ENCODE measurements around the gene RNF17.
"Not testable (repeated sequence)": the region's sequence is repeated elsewhere in the genome, so short reads cannot be mapped to it uniquely, and the experiment has no call there.

RNF17 gene, protein sequence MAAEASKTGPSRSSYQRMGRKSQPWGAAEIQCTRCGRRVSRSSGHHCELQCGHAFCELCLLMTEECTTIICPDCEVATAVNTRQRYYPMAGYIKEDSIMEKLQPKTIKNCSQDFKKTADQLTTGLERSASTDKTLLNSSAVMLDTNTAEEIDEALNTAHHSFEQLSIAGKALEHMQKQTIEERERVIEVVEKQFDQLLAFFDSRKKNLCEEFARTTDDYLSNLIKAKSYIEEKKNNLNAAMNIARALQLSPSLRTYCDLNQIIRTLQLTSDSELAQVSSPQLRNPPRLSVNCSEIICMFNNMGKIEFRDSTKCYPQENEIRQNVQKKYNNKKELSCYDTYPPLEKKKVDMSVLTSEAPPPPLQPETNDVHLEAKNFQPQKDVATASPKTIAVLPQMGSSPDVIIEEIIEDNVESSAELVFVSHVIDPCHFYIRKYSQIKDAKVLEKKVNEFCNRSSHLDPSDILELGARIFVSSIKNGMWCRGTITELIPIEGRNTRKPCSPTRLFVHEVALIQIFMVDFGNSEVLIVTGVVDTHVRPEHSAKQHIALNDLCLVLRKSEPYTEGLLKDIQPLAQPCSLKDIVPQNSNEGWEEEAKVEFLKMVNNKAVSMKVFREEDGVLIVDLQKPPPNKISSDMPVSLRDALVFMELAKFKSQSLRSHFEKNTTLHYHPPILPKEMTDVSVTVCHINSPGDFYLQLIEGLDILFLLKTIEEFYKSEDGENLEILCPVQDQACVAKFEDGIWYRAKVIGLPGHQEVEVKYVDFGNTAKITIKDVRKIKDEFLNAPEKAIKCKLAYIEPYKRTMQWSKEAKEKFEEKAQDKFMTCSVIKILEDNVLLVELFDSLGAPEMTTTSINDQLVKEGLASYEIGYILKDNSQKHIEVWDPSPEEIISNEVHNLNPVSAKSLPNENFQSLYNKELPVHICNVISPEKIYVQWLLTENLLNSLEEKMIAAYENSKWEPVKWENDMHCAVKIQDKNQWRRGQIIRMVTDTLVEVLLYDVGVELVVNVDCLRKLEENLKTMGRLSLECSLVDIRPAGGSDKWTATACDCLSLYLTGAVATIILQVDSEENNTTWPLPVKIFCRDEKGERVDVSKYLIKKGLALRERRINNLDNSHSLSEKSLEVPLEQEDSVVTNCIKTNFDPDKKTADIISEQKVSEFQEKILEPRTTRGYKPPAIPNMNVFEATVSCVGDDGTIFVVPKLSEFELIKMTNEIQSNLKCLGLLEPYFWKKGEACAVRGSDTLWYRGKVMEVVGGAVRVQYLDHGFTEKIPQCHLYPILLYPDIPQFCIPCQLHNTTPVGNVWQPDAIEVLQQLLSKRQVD (N-terminal part only)

DNA sequence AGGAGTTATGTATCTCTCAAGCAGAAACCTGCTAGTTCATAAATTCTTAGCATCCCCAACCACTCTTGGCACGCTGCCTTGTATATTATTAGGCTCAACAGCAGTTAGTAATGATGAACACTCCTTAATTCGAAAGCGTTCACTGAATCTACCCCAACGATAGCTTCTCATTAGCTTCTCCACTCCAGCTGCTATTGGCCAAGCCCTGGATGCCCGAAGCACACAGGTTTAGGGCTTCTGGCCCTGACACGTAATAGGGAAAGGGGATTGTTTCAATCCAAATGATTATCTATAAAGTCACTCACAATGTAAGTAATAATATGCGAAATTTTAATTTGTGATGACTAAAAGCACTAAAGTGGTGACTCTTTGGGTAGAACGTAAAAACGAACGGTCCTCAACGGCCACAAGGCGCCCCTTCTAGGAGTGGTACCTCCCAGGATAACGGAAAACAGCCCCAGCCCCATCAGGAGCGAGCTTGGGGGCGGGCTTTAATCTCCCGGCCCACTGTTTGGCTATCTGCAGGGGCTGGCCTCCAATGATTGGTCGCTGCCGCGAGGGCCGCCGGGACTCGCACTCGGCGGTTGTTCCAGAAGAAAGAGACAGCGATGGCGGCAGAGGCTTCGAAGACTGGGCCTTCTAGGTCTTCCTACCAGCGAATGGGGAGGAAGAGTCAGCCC lies at the start of gene RNF17:
Gene RNF17 (plus strand): TSS at position 574 of the 680 bp plus-strand sequence. CDS start 35 bp downstream, at position 609.
- DNase-seq (ENCODE audit: low read depth) = no peak

DNA sequence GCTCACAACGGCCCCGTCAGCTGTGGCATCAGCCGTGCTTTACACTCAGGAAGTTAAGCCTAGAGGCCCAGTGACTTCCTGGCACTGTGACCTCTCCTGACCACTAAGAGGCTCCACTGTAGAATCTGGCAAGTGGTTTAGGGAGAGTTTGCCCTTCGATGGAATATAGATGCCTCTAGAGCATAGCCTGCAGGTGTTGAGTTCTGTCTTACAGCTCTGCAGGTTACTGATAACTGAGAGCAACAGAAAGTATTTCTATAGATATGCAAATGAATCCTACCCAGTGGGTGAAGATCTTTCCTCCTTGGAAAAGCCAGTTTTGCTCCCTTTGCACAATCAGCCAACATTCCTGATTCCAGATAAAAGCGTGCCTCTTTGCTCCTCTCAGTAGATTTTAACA lies 48.0 kb upstream of the RNF17 start:
- no peak for DNase-seq (ENCODE audit: low read depth)

DNA sequence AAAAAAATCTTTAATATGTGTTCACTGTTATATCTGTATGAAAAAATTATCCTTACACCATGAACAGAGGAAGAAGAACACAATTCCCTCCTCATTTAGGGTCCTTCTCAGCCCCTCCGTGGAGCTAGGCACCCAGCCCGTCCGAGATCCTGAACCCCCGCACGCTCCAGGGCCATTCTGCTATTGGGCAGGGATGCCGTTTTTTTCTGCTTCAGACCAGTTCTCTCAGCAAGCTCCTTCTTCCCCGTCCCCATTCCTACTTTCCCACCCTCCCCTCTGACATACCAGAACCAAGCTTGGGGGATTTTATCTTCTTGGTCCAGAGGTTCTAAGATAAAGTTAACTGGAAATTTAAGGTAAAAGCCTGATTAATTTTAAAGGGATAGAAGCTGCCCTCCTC lies 47.5 kb upstream of the RNF17 start:
- DNase-seq (ENCODE audit: low read depth) = no peak

DNA sequence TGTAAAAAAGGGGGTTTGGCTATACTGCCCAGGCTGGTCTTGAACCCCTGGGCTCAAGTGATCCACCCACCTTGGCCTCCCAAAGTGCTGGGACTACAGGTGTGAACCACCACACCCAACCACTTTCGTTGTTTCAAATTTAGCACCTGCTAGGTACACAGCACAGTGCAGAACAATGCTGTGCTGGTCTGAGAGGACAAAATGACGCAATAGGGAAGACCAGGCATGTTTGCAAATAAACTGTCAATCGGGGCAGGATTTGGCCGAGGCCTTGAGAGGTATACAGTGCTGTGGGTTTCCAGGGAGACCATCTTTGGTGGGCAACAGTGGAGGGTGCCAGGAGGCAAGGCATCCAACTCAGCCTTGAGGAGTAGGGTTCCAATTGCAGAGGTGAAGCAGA lies 46.8 kb upstream of the RNF17 start:
- DNase-seq (ENCODE audit: low read depth) = no peak

DNA sequence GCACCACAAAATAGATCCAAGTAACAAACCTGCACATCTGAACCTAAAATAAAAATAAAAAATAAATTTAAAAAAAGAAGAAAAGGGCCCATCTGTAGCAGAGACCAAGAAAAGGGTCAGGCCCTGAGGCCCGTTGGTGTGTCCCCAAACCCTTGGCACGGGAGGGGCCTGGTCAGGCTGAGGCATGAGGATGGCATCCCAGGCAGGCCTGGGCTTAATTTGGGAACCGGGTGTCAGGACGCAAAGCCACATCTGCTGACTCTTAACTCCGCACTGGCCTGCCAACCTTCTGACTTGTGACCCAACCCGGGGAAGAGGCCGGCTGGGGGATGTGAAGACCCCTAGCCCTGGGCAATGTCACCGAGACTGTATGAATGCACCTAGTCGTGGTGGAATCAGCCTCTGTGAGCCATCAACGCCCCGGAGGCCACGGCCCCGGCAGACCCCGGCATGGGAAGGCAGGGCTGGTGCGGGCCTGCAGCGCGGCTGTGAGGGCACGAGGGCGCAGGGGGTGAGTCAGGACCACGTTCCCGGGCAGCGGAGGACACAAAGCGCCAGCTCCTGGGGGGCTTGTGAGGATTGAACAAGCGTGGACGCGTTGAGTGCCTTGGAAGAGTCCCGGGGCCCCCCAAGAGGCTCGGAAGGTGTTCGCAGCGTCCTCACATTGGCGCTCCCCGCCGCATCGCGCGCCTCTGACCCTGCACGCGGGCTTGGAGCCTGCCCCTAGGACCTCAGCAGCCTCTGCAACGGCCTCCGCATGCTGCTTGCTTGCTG lies 45.6 kb upstream of the RNF17 start:
- no peak for DNase-seq (ENCODE audit: low read depth)

DNA sequence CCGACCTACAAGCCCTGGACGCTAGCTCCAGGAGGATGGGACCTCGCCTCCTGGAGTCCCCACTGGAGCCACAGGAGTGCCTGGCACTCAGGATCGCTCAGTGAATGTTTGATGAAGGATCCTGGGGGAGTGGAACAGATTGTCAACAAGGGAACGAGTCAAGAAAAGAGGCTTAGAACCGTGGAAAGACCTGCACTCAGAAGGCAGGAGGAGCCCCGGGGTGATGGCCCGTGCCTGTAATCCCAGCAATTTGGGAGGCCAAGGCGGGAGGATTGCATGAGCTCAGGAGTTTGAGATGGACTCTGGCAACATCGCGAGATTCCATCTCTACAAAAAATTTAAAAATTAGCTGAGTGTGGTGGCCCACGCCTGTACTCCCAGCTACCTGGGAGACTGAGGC lies 44.8 kb upstream of the RNF17 start:
- no peak for DNase-seq (ENCODE audit: low read depth)

DNA sequence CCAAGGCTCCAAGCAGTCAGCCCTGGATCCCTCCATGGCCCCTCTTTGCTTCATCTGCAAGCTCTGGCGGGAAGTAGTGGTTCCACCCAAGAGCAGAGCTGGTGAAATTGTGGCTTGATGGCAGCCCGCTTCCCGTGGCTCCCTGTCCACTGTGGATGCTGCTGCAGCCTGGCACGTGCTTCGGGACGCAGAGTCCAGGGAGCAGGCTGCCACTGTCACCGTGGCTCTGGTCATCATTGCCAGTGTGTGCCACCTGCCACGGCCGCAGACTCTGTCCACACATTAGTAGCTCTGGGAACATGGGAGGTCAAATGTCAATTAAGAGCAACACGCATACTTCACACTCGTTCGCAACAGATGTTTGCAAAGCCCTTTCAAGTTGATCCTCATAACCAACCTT lies 40.8 kb upstream of the RNF17 start:
- DNase-seq (ENCODE audit: low read depth) = no peak

DNA sequence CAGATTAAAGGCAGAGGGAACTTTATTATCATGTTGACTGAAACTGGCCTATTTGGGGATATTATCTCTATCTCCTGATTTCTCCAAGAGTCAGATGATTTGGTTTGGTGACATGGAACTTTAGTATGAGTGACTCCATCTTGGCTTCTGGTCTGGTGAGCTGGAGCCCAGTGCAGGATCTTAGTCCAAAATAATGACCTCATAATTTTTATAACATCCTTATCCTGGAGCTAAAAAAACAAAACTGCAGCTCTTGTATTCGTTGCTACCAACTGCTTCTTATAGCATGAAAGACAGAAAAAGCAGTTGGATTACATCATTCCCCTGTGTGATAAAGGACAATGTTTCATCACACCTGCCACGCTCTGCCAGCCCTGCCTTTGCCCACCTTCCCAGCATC lies 39.3 kb upstream of the RNF17 start:
- no peak for DNase-seq (ENCODE audit: low read depth)

DNA sequence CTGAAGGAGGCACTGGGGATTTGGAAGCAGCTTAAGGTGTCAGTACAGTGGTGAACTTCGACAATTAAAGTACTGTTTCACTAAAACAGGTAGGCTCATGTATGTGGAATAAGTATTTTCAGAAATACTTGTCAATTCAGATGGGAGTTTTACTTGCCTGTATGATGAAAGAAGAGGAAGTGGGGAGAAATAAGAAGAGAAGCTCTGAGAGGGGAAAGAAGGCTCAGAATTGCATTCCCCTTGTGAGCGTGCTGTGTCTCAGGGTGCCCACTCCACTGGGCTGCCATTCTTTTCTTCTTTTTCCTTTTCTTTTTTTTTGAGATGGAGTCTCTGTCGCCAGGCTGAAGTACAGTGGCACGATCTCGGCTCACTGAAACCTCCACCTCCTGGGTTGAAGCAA lies 38.6 kb upstream of the RNF17 start:
- no peak for DNase-seq (ENCODE audit: low read depth)

DNA sequence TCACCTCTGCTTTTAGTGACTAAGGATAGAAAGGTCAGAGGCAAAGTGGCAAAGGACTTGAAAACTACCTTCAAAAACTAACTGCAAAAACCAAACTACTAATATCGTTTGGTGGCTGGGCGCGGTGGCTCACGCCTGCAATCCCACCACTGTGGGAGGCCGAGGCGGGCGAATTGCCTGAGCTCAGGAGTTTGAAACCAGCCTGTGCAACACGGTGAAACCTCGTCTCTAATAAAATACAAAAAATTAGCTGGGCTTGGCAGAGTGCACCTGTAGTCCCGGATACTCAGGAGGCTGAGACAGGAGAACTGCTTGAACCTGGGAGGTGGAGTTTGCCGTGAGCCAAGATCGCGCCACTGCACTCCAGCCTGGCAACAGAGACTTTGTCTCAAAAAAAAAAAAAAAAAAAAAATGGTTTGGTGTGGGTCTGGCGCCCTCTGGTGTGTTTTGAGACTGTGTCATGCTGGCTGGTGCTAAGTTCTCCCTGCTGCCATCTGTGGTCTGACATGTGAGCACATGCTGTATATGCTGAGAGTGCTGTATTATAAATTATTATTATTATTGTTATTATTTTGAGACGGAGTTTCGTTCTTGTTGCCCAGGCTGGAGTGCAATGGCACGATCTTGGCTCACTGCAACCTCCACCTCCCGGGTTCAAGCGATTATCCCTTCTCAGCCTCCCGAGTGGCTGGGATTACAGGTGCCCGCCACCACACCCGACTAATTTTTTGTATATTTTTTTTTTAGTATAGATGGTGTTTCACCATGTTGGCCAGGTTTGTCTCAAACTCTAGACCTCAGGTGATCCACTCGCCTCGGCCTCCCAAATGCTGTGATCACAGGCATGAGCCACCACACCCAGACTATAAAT lies 36.0 kb upstream of the RNF17 start:
- peak; percentile 27 for DNase-seq (ENCODE audit: low read depth)

DNA sequence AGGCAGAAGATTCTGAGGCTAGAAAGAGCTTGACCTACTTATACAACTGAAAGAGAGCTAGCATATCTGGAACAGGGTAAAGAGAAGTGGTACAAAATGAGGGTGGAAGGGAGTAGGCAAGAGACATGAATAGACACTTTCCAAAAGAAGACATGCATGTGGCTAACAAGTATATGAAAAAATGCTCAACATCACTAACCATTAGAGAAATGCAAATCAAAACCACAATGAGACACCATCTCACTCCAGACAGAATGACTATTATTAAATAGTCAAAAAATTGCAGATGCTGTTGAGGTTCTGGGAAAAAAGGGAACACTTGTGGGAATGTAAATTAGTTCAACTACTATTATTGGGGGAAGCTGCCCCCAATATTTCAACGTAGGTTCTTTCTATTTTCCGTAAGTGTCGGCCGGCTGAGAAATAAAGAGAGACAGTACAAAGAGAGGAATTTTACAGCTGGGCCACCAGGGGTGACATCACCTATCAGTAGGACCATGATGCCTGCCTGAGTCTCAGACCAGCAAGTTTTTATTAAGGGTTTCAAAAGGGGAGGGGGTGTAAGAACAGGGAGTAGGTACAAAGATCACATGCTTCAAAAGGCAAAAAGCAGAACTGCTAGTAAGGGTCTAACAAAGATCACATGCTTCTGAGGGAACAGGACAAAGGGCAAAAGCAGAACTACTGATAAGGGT lies 32.9 kb upstream of the RNF17 start:
- DNase-seq (ENCODE audit: low read depth) = not testable (repeated sequence)

DNA sequence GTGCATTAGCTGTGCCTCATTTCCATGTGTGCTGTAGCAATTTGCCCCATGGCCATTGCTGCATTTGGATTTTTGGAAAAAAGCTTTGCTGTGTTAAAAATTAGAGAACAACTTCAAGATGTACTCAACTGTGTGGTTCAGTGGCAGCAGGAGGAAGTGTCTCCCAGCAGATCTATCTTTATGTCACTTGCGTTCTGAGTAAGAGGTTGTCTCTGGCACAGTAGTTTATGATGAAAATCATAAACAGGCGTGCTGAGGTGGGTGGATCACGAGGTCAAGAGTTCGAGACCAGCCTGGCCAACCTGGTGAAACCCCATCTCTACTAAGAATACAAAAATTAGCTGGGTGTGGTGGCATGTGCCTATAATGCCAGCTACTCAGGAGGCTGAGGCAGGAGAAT lies 29.0 kb upstream of the RNF17 start:
- no peak for DNase-seq (ENCODE audit: low read depth)

DNA sequence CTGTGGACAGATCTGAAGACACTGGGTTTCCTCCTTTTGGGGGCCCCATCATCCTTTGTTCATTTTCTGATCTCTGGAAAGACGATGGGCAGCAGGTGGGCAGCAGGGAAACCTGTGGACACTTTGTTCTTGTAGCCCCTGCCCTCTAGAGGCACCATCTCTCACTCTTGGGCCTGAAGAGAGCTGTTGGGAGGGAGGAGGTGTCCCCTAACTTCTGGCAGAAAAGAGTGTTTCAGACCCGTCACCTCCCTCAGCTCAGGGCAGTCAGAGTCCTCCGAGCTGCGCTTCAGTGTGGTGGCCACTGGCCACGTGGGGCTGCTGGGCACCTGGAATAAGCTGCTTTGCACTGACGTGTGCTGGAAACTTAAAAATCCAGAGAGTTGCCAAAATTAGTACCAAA lies 26.9 kb upstream of the RNF17 start:
- DNase-seq (ENCODE audit: low read depth) = no peak

DNA sequence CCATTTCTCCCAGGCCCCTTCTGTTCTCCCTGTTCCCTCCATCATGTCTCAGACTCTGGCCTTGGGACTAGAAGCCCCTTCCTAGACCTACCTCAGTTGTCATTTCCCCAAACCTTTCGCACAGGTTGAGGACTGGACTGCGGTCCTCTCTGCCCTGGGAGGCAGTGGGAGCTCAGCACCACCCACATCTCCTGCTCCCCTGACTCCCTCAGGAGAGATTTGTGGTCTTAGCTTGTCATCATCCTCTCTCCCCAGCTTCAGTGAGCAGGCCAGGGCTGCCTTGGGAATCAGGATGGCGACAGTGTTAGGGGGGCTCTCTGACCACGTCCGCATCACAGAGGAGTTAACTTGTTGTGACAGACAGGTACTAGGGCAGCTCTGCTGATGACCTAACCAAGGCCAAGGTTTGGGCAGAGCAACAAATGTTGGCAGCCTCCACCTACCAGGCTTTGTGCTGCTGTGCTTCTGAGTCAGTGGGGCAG lies 25.6 kb upstream of the RNF17 start:
- DNase-seq (ENCODE audit: low read depth) = no peak

DNA sequence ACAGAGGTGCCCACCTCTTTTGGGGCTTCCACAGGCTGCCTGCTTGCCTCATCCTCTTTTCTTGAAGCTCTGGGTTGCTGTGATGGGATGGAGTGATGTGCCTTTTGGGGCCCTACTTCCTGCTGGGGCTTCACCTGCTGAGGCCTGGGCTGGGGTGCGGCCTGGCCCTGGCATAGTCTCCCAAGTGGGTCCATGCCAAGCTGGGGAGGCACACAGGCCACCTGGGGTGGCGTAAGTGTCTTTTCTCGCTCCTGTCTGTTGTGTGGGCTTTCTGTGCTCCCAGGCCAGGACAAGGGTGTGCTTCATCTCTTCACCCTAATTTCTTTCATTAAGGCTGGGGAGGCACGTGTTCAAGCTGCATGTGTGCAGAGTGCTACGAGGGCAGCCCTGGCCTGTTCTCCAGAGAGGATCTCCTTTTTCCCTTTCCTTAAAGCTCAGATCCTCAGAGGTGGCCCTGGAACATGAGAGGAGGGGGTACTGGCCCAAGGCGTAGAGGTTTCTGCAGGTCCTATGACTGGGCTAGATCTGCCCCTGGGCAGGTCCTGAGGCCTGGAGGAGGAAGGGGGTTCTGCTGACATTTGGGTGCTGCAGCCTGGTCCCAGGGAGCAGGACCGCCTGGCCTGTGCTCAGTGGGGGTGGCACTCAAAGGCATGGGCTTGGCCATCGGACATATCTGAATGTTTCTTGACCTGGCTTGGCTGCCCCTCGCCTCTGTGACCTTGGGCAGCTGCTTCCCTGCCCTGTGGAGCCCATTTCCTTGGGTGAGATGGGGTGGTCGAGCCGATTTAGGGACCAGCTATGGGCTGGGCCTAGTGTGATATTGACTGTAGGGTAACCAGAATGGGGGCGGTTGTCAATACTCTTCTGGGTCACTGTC lies 23.7 kb upstream of the RNF17 start:
- DNase-seq (ENCODE audit: low read depth) = no peak

DNA sequence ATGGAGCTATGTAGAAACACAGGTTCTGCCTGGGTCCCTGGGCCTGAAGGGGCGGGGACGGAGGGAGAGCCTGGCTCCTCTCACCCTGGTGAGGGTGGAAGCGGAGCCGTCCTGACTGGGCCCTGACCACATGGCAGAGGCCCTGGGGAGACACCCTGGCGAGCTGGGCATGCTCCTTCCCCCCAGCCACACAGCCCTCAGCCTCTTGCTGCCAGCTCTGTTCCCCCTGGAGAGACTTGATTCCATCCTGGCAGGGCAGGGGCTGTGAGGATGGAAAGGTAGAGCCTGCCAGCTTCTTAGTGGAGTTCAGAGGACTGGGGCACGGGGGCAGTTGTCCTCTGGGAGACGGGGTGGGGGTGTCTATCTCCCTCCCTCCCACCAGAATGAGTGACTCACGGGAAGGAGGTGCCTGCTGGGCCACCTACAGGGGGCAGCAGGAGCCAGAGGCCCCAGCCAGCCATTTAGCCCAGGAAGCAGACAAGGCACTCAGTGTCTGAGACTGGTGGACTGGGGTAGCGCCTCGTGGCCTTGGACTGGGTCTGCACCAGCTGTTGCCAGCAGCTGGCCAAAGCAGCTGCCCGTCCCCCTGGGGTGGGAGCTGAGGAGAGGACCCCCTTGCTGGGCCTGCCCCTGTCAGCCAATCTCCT lies 22.8 kb upstream of the RNF17 start:
- DNase-seq (ENCODE audit: low read depth) = no peak

DNA sequence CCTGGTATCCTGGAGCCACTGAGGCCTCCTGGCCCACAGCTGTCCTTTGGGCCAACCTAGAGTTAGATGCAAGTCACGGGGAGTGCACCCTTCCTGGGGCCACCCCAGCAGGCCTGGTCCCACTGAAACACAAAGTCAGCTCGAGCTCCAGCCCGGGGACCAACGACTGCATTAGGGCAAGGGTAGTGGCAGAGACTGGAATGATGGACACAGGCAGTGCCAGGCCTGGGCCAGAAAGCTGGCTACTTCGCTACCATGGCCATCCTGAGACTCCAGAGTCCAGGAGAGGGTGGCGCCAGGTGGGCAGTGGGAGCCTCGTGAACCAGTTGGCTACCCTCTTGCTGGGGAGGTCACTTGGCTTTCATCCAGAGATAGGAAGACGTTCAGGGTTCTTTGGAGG lies 22.2 kb upstream of the RNF17 start:
- no peak for DNase-seq (ENCODE audit: low read depth)

DNA sequence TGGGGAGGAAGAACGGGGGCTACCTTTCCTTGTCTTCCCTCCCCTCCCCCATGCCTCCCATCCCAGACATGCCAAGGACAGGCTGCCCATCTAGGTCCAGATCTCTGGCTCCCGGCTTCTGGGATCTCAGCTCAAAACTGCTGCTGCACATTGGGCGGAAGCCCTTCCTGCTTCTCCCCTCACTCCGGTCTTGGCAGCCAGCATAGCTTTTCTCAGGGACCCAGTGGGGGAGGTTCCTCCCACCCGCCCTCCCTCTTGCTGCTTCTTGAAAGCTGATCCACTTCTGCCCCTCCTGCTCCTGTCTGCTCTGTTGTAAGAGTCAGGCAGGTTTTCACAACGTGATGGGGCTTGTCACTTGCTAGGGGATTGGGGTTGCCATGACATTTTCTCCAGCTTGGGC lies 21.7 kb upstream of the RNF17 start:
- no peak for DNase-seq (ENCODE audit: low read depth)
